ENCODE measurements around the gene ZNF273.

ZNF273 gene

GRCh38 chr7:64904008-64904407, 935 bp downstream of the ZNF273 start:
- TF ChIP-seq SIN3A (IDR thresholded peaks at IDR 0.05; ENCODE audit: borderline replicate concordance, insufficient read depth, low read length) (no peak), FOXP2 (optimal IDR thresholded peaks at IDR 0.05; ENCODE audit: borderline replicate concordance, extremely low read depth, extremely low read length, insufficient read depth) (no peak), TAF1 (IDR thresholded peaks at IDR 0.05; ENCODE audit: borderline replicate concordance, insufficient read depth, low read length) (no peak), POLR2AphosphoS5 (IDR thresholded peaks at IDR 0.05; ENCODE audit: low read depth, low read length) (no peak)
- TF ChIP-seq, protein P1, sequence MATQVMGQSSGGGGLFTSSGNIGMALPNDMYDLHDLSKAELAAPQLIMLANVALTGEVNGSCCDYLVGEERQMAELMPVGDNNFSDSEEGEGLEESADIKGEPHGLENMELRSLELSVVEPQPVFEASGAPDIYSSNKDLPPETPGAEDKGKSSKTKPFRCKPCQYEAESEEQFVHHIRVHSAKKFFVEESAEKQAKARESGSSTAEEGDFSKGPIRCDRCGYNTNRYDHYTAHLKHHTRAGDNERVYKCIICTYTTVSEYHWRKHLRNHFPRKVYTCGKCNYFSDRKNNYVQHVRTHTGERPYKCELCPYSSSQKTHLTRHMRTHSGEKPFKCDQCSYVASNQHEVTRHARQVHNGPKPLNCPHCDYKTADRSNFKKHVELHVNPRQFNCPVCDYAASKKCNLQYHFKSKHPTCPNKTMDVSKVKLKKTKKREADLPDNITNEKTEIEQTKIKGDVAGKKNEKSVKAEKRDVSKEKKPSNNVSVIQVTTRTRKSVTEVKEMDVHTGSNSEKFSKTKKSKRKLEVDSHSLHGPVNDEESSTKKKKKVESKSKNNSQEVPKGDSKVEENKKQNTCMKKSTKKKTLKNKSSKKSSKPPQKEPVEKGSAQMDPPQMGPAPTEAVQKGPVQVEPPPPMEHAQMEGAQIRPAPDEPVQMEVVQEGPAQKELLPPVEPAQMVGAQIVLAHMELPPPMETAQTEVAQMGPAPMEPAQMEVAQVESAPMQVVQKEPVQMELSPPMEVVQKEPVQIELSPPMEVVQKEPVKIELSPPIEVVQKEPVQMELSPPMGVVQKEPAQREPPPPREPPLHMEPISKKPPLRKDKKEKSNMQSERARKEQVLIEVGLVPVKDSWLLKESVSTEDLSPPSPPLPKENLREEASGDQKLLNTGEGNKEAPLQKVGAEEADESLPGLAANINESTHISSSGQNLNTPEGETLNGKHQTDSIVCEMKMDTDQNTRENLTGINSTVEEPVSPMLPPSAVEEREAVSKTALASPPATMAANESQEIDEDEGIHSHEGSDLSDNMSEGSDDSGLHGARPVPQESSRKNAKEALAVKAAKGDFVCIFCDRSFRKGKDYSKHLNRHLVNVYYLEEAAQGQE (IDR thresholded peaks at IDR 0.05; ENCODE audit: insufficient read depth in 1 of 2, low read depth in 2 of 2, low read length in 2 of 2) = no peak

- TF ChIP-seq TAF1 (IDR thresholded peaks at IDR 0.05; ENCODE audit: borderline replicate concordance, insufficient read depth, low read length) = no peak
- TF ChIP-seq POLR2AphosphoS5 (IDR thresholded peaks at IDR 0.05; ENCODE audit: low read depth, low read length) = no peak
- no peak for TF ChIP-seq FOXP2 (optimal IDR thresholded peaks at IDR 0.05; ENCODE audit: borderline replicate concordance, extremely low read depth, extremely low read length, insufficient read depth)
- TF ChIP-seq SIN3A (IDR thresholded peaks at IDR 0.05; ENCODE audit: borderline replicate concordance, insufficient read depth, low read length) = no peak
- TF ChIP-seq, protein P1 (IDR thresholded peaks at IDR 0.05; ENCODE audit: insufficient read depth in 1 of 2, low read depth in 2 of 2, low read length in 2 of 2) = no peak
Observed at GRCh38 chr7:64905133-64905532, 2.1 kb downstream of the ZNF273 start.

DNA sequence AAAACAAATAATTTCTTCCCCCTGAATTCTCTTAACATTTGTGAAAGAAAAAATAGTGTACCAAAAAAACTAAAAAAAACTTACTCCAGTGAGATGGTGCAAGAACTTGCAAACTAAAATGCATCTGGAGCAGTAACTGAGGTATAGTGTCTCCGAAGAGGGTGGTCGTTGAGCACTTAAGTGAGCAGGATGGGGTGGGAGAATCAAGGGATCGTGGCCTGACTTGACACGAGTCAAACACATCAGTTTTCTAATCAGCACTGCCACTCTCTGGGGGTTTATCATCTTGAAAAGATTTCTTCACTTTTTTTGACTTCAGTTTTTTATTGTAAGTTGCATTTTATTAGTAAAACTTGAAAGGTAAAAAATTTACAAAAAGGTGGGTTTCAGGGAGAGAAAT, 2.5 kb downstream of the ZNF273 start:
- no peak for TF ChIP-seq FOXP2 (optimal IDR thresholded peaks at IDR 0.05; ENCODE audit: borderline replicate concordance, extremely low read depth, extremely low read length, insufficient read depth)
- TF ChIP-seq POLR2AphosphoS5 (IDR thresholded peaks at IDR 0.05; ENCODE audit: low read depth, low read length) = no peak
- TF ChIP-seq TAF1 (IDR thresholded peaks at IDR 0.05; ENCODE audit: borderline replicate concordance, insufficient read depth, low read length) = no peak
- TF ChIP-seq SIN3A (IDR thresholded peaks at IDR 0.05; ENCODE audit: borderline replicate concordance, insufficient read depth, low read length) = no peak
- TF ChIP-seq, protein P1 (IDR thresholded peaks at IDR 0.05; ENCODE audit: insufficient read depth in 1 of 2, low read depth in 2 of 2, low read length in 2 of 2) = no peak

- TF ChIP-seq, protein P1 (IDR thresholded peaks at IDR 0.05; ENCODE audit: insufficient read depth in 1 of 2, low read depth in 2 of 2, low read length in 2 of 2) = no peak
- TF ChIP-seq POLR2AphosphoS5 (IDR thresholded peaks at IDR 0.05; ENCODE audit: low read depth, low read length) (no peak), TAF1 (IDR thresholded peaks at IDR 0.05; ENCODE audit: borderline replicate concordance, insufficient read depth, low read length) (no peak), FOXP2 (optimal IDR thresholded peaks at IDR 0.05; ENCODE audit: borderline replicate concordance, extremely low read depth, extremely low read length, insufficient read depth) (no peak)
Observed at GRCh38 chr7:64907641-64908326, 4.7 kb downstream of the ZNF273 start.

Data from PFSK-1 (cell line).